HG02884 (cell line): ENCODE results near the gene CPNE6.

Experiments used
- ATAC-seq: cut with Tn5 transposase; IDR thresholded peaks from one replicate; pipeline ENCODE4 v1.9.1; 2021; ENCODE audit warnings: mild to moderate bottlenecking, moderate library complexity; ENCODE audit not compliant: unreplicated experiment

CPNE6 gene

DNA sequence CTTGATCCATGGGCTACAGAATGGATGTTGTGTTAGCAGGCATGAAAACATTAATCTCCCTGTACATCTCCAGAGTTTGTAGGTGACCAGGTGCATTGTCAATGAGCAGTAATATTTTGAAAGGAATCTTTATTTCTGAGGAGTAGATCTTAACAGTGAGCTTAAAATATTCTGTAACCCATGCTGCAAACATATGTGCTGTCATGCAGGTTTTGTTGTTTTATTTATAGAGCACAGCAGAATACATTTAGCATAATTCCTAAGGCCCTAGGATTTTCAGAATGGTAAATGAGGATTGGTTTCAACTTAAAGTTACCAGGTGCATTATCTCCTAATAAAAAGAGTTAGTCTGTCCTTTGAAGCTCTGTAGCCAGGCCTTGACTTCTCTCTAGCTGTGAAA is 55.6 kb downstream of the CPNE6 start:
- no peak for ATAC-seq

DNA sequence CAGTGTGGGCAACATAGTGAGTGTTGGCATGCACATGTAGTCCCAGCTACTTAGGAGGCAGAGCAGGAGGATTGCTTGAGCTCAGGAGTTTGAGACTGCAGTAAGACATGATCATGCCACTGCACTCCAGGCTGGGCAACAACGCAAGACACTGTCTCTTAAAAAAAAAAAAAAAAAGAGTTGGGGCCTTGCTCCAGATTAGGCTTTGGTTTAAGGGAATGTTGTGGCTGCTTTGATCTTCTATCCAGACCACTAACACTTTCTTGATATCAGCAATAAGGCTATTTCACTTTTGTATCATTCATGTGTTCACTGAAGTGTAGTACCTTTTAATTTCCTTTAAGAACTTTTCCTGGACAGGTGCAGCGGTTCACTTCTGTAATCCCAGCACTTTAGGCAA is 56.3 kb downstream of the CPNE6 start:
- ATAC-seq = no peak
